ACHN (cell line): ENCODE data around the gene ZNF451.
"Not testable (repeated sequence)": the region's sequence is repeated elsewhere in the genome, so short reads cannot be mapped to it uniquely, and the experiment has no call there.

ENCODE experiments used
- DNase-seq: peaks from one replicate; pipeline ENCODE4 v3.0.0-alpha.2; 2015
- in situ Hi-C: cut with HindIII; loops from 2 replicates; pipeline ENCODE4 v1.10.0; 2017; ENCODE audit warnings: low sequenced_read_pairs, low pct_ligation_motif_present, low pct_unique_long_range_greater_than_20kb

ZNF451 gene, protein sequence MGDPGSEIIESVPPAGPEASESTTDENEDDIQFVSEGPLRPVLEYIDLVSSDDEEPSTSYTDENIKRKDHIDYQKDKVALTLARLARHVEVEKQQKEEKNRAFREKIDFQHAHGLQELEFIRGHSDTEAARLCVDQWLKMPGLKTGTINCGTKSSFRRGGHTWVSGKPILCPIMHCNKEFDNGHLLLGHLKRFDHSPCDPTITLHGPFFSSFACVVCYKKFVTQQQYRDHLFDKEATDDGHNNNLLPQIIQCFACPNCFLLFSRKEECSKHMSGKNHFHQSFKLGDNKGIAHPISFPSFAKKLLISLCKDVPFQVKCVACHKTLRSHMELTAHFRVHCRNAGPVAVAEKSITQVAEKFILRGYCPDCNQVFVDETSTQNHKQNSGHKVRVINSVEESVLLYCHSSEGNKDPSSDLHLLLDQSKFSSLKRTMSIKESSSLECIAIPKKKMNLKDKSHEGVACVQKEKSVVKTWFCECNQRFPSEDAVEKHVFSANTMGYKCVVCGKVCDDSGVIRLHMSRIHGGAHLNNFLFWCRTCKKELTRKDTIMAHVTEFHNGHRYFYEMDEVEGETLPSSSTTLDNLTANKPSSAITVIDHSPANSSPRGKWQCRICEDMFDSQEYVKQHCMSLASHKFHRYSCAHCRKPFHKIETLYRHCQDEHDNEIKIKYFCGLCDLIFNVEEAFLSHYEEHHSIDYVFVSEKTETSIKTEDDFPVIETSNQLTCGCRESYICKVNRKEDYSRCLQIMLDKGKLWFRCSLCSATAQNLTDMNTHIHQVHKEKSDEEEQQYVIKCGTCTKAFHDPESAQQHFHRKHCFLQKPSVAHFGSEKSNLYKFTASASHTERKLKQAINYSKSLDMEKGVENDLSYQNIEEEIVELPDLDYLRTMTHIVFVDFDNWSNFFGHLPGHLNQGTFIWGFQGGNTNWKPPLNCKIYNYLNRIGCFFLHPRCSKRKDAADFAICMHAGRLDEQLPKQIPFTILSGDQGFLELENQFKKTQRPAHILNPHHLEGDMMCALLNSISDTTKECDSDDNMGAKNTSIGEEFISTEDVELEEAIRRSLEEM

DNA sequence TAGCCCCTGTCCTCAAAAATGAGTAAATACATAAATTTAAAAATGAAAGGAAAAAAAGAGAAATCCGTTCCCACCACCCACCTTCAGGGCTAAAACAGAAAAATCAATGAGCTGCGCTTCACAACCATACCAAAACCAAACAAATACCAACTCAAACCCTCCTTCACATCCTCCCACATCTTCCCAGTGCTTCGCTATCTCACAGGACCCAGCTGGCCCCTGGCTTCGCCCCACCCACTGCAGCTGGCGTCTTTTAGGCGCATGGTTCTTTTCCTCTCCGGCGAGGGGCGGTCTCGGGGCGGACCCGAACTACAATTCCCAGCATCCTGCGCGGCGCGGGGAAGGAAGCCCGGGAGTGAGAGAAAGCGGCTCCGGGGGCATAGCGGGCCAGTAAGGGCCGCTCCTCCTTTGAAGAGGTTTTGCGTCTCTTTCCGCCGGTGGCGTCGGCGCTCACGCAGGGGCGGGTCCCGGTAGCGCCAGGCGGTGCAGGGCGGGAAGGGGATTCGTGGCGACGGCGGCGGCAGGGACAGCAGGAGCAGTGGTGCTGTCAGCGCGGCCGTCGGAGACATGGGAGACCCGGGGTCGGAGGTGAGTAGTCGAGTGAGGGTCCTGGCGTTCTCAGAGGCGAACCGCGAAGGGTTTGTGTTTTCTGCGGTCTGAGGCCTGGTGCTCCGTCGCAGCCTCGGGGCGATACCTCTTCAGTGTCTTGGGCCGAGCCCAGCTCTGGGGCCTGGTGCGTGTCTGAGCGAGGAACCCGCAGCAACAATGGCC, at the start of gene ZNF451:
Gene ZNF451, plus strand, starts transcription at position 502 of the 771 bp plus-strand sequence. Its CDS starts 66 bp downstream, at position 568.
- in situ Hi-C loops: no loop called here
- peak; percentile 95 for DNase-seq

DNA sequence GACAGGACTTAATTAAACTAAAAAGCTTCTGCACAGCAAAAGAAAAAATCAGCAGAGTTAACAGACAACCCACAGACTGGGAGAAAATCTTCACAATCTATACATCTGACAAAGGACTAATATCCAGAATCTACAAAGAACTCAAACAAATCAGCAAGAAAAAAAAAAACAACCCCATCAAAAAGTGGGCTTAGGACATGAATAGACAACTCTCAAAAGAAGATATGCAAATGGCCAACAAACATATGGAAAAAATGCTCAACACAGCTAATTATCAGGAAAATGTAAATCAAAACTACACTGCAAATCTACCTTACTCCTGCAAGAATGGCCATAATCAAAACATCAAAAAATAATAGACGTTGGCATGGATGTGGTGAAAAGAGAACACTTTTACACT, 45.9 kb upstream of the ZNF451 start:
- DNase-seq, in situ Hi-C loops: not testable (repeated sequence)

DNA sequence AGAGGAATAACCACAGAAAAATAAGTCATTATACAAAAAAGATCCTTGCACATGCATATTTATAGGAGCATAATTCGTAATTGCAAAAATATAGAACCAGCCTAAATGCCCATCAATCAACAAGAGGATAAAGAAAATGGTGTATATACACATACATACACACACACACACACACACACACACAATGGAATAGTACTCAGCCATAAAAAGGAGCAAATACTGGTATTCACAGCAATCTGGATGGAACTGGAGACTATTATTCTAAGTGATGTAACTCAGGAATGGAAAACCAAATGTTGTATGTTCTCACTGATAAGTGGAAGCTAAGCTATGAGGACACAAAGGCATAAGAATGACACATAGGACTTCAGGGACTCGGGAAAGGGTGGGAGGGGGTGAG, 45.4 kb upstream of the ZNF451 start:
- no peak for DNase-seq
- in situ Hi-C loops: no loop called here

DNA sequence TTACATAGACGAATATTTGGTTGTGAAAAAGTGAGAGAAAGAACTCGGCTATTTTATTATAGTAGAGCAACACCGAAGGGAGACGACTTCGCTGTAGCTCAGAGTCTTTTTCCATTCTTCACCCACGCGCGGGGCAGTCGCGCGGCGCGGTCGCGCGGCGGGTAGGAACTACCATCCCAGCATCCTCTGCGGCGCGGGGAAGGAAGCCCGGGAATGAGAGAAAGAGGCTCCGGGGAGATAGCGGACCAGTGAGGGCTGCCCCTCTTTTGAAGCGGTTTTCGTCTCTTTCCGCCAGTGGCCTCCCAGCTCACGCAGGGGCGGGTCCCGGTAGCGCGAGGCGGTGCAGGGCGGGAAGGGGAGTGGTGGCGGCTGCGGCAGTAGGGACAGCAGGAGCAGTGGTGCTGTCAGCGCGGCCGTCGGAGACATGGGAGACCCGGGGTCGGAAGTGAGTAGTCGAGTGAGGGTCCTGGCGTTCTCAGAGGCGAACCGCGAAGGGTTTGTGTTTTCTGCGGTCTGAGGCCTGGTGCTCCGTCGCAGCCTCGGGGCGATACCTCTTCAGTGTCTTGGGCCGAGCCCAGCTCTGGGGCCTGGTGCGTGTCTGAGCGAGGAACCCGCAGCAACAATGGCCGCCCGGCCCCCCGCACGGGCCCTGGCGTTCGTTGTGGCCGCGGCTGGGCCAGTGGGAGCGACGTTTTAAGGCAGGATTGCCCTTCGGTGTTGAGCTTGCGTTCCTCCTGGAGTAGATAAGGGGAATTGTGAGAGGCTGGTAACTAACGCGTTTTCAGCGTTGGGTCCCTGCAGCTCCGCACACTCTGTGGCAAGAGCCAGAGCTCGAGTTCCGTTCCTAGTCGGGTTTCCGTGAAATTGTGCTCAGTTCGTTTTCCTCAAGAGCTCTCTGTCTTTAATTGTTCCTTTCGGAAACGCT, 43.4 kb upstream of the ZNF451 start, which contains the start of gene KIAA1586:
Gene KIAA1586, plus strand, starts transcription at position 362 of the 925 bp plus-strand sequence. Its CDS starts 63 bp downstream, at position 425.
- in situ Hi-C loops: not testable (repeated sequence)
- peak; percentile 88 for DNase-seq

DNA sequence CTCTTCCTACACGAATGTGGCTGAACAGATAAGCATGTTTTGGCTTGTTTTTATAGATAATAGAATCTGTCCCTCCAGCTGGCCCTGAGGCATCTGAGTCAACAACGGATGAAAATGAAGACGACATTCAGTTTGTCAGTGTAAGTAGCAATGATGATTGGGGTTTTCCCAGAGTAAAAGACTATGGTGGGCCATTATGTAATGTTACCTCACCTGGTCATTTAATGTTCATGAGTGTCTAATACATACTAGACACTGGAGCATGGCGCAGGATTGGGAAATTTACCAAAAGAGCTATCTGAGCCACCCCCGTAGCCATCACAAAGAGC, 42.8 kb upstream of the ZNF451 start:
- in situ Hi-C loops, DNase-seq: not testable (repeated sequence)

DNA sequence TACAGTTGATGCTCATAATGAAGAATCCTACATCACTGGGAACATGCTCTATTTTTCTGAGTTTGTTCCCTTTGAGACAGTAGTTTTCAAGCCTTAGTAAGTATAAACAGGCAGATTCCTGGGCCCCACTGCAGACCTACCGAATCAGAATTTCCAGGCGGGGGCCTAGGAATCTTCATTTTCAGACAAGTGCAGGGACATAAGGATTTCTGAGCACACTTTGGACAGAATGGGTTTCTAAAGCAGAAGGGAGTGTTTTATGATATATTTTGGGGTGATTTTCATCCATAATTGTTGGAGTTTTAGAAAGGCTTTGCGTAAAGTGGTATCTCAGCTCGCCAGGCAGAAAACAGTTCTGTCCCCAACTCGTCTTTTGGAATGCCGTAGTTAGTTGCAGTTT, 42.1 kb upstream of the ZNF451 start:
- DNase-seq, in situ Hi-C loops: not testable (repeated sequence)

DNA sequence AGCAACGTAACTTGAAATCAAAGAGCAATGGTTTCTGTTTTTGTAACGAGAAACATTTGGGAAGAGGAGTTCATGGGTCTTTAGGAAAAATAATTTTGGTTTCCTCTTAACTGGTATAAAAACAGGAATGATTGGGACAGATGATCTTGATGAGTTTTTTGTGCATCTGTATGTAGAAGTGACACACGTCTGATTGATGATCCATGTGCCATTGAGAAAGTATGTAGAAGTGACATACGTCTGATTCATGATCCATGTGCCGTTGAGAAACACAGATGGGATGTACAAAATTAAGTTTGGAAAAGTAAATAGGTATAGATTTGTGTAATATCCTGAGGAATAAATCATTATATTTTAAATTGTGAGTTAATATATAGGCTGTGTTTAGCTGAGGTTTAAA, 41.4 kb upstream of the ZNF451 start:
- in situ Hi-C loops: no loop called here
- DNase-seq: no peak

DNA sequence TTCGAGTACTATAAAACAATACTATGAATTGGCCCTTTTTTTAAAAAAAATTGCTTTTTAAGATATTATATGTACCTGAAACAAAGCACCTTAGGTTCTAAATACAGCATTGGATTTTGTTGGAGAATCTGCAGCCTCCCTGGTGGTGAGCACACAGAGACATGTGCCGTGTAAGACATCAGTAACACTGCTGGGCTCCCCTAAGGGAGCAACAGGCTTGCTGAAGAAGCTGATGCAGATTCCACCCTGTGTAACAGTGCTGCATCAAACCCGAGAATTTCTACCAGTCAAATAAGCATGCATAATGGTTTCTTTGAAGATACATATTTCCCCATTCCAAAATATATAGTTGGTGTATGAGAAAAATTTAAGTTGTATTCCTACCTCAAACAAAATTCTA, 26.1 kb upstream of the ZNF451 start:
- in situ Hi-C loops: no loop called here
- no peak for DNase-seq

DNA sequence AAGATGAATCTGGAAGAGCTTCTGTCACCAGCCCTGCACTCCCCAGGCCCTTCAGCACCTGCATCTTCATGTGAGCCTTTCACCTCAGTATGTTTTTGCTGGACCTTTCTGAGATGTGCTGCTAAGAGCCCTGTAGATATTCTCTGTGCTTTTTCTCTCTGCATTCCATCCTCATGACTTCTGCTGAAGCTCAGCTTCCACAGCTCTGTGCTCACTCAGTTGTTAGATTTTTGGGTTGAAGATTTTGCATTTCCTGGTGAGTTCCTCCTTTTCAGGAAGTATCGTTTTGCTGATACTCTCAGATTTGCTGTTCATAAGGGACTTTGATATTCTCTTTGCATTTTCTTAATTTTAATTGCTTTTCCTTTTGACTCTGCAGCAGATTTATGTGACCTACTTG, 25.2 kb upstream of the ZNF451 start:
- in situ Hi-C loops: no loop called here
- DNase-seq: no peak

DNA sequence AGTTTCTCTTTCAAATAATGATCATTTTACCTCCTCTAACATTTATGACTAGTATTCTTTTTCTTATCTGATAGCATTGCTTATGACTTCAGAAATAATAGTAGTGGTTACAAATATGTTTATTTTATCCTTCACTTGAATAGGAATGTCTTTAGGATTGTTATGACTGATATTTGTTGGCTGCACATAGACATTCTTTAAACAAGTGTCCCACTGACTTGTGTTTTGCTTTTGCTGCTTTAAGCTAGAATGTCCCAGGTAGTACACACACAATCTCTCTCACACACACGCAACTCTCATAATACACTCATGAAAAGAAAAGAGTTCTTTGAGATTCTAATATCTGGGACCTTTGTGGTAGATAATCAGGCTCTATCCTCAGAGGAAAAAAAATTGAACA, 21.9 kb upstream of the ZNF451 start:
- in situ Hi-C loops: no loop called here
- DNase-seq: no peak

DNA sequence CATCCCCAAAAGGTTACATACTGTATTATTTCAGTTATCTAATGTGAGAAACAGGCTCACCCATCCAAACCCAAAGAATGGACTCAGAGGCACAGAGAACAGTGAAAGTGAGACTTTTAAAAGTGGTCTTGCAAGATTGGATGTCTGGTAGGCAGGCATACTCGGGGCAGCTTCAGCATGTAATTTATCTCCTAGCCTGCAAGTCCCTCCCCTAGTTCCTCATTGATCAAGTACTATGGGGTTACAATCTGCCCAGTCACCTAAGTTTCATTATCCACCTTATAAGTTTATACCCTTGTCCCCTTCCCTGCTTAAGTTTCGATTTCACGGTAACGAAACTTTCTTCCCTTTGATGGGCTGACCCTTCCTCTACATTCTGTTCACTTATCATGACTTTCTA, 20.8 kb upstream of the ZNF451 start:
- in situ Hi-C loops: no loop called here
- DNase-seq: no peak

DNA sequence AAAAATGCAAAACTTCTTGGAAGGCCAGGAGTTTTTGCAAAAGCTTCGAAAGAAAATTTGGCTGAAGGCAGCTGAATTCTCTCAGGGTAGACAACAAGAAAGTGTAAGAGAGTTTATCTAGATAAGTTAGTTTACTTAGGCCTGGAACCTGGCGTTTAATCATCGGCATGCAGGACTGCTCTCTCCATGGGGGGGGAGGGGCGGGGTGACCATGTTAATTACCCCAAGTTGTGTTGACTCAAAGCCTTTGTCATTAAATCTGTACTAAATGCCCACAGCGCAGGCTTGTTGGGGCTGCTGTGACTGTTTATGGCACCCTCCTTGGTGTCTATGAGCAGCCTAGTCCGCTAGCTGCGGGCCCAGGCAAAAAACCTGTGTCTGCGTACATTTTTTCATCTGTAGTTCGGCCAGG, 20.1 kb upstream of the ZNF451 start:
- in situ Hi-C loops: no loop called here
- no peak for DNase-seq

DNA sequence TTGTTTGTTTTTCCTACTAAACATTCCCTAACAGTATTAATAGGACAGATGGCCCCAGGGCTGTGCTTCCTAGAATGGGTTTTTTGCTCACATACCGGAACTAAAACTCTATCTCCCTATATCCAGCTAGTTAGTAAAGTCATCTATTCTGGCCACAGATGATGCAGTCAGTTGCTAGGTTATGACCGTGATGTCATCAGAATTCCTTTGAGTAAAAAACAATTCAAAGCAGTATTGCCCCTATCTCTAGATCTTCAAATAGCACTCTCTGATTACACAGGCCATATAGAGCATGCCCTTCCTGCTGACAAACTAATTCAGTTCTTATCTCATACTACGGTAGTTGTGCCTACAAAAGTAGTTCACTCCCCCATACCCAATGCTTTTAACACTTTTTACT, 17.9 kb upstream of the ZNF451 start:
- no peak for DNase-seq
- in situ Hi-C loops: no loop called here

DNA sequence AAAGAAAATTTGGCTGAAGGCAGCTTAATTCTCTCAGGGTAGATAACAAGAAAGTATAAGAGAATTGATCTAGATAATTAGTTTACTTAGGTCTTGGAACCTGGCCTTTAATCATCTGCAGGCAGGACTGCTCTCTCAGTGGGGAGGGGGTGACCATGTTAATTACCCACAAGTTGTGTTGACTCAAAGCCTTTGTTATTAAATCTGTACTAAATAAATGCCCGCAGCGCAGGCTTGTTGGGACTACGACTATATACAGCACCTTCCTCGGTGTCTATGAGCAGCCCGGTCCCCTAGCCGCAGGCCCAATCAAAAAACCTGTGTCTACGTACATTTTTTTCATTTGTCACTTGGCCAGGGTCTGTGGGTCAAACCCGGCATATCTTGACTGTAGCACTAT, 15.6 kb upstream of the ZNF451 start:
- in situ Hi-C loops: no loop called here
- no peak for DNase-seq

DNA sequence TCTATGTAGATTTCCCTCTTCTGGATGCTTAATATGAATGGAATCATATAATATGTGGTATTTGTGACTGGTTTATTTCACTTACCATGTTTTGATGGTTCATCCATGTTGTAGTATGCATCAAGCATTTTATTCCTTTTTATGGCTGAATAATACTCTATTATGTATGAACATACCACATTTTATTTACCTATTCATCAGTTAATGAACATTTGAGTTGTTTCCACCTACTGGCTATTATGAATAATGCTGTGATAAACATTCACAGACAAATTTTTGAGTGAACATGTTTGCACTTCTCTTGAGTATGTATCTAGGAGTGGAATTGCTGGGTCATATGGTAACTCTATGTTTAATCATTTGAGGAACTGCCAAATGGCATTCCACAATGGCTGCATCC, 14.9 kb upstream of the ZNF451 start:
- in situ Hi-C loops: no loop called here
- DNase-seq: no peak

DNA sequence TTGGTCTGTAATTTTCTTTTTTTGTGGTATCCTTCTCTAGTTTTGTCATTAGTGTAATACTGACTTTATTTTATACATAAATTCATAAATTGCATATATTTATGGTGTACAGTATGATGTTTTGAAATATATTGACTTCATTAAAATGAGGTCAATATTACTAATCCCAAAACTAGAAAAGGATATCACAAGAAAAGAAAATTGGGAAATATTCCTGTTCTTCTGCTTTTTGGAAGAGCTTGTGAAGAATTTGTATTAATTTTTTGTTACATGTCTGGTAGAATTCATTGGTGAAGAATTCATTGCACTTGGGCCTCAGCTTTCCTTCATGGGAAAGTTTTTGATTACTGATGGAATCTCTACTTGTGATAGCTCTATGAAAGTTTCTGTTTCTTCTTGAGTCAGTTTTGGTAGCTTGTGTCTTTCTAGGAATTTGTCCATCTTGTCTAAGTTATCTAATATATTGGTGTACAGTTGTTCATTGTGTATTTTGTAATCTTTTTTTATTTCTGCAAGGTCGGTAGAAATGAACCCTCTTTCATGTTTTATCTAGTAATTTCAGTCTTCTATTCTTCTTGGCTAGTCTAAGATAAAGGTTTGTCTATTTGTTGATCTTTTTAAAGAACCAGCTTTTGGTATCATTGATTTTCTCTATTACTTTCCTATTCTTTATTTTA, 11.3 kb upstream of the ZNF451 start:
- no peak for DNase-seq
- in situ Hi-C loops: no loop called here

DNA sequence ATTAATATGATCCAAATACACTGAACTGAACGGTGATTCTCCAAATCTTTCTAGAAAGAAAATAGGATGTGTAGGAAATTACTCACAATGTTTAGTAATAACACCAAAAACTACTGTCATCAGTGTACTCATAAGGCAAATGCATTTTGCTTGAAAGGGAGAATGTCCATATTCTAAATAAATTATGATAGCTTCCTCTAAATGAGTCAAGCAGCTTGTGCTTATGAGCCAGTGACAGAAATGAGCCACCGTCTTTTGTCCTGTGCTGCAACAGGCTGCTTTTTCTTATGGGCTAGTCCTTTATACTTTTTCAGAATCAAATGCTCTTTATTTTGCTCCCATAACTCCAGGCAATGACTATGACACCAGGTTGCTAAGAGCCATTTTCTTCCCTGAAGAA, 4.5 kb upstream of the ZNF451 start:
- no peak for DNase-seq

More for the DNA sequence above, 4.5 kb upstream of the ZNF451 start:
- in situ Hi-C loops: no loop called here
